ENCODE measurements around the gene C12orf50.
"Not testable (repeated sequence)": the region's sequence is repeated elsewhere in the genome, so short reads cannot be mapped to it uniquely, and the experiment has no call there.

Gene C12orf50

DNA sequence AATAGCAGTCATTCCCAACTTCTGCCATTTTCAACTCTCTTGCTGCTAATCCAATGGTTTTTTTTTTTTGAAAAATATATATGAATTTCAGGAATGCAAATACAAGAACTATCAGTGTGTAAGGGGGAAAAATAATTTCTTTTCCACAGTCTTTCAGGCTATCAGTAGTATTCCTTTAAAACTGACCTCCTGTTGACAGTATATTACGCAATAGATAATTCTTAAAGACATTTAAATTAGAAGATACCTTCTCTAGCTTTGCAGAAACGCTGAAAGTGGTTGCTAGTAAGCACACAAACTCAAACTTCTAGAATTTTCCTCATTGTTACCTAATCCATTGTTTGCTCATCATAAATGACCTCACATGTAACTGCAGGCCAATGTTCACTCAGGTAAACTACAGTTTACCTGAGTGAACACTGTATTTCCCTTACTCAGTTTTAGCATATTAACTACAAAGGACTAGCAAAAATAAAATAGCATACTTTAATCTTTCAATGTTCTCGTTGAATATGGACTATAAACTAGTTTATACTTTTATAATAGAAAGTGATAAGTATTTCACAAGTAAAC lies at the start of gene C12orf50:
C12orf50 (minus strand) TSS at position 309 of the 573 bp plus-strand sequence. CDS start 2,439 bp downstream, outside the sequence.
- Mint-ChIP-seq H3K4me3 (no peak within 1 kb of the TSS), H3K4me1 (ENCODE audit: low read depth) (peaks cover 6% of the 10 kb centered on the region), H3K27me3 (no peaks in the 10 kb centered on the region), H3K27ac (no peak within 1 kb of the TSS), H3K36me3 (ENCODE audit: low read depth) (no peaks in the 10 kb centered on the region), H3K9me3 (no peaks in the 10 kb centered on the region)
- no peak for DNase-seq

GRCh38 chr12:88067301-88067700 lies 38.1 kb upstream of the C12orf50 start:
- Mint-ChIP-seq H3K4me3 (no peak overlapping the region), H3K27ac (no peak overlapping the region), H3K36me3 (ENCODE audit: low read depth) (peaks cover 69% of the 10 kb centered on the region), H3K4me1 (ENCODE audit: low read depth) (peaks cover 14% of the 10 kb centered on the region), H3K27me3 (no peaks in the 10 kb centered on the region), H3K9me3 (no peaks in the 10 kb centered on the region)
- DNase-seq = no peak

DNA sequence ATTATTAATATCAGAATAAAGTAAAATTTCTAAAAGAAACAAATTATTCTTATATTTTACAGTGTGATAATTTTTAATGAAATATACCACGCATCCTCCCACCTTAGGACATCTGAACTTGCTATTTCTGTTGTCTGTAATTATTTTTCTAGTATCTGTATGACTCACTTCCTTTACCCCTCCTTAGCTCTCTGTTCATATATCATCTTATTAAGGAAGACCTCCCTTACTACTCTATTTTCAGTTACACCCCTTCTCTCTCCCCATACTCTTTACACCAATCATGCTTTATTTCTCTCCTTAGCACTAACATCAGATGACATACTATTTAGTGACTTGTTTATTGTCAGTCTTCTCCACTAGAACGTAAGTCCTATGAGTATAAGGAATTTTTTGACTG lies 34.2 kb upstream of the C12orf50 start:
- Mint-ChIP-seq H3K27ac (peak overlapping the region; percentile 12), H3K36me3 (ENCODE audit: low read depth) (peaks cover 71% of the 10 kb centered on the region), H3K27me3 (no peaks in the 10 kb centered on the region), H3K4me3 (no peak overlapping the region), H3K4me1 (ENCODE audit: low read depth) (peaks cover 14% of the 10 kb centered on the region), H3K9me3 (no peaks in the 10 kb centered on the region)
- no peak for DNase-seq

GRCh38 chr12:88062474-88062873 lies 33.3 kb upstream of the C12orf50 start:
- H3K36me3 Mint-ChIP-seq (ENCODE audit: low read depth) = peaks cover 76% of the 10 kb centered on the region
- no peaks in the 10 kb centered on the region for H3K9me3 Mint-ChIP-seq
- no peak overlapping the region for H3K4me3 Mint-ChIP-seq
- H3K27me3 Mint-ChIP-seq = no peaks in the 10 kb centered on the region
- DNase-seq = no peak
- H3K4me1 Mint-ChIP-seq (ENCODE audit: low read depth) = peaks cover 14% of the 10 kb centered on the region
- peak overlapping the region; percentile 7 for H3K27ac Mint-ChIP-seq

DNA sequence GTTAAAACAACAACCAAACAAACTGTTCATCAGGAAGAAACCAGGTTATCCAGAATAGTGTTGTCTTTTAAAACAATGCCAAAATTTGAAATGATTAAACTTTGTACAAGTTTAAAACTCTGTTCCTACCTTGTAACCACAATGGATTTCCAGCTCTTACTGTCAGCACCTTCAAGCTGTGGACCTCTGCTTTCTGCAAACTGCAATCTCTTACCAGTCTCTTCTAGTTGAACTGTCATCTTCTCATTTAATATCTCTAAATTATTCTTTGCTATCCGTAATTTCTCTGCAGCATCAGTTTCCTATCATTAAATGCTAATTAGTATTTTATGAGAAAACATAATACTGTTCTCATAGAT lies 29.5 kb upstream of the C12orf50 start:
- Mint-ChIP-seq H3K4me3 (no peak overlapping the region), H3K27me3 (no peaks in the 10 kb centered on the region), H3K4me1 (ENCODE audit: low read depth) (peaks cover 10% of the 10 kb centered on the region), H3K36me3 (ENCODE audit: low read depth) (peaks cover 83% of the 10 kb centered on the region), H3K9me3 (no peaks in the 10 kb centered on the region), H3K27ac (peak overlapping the region; percentile 54)
- DNase-seq = no peak

DNA sequence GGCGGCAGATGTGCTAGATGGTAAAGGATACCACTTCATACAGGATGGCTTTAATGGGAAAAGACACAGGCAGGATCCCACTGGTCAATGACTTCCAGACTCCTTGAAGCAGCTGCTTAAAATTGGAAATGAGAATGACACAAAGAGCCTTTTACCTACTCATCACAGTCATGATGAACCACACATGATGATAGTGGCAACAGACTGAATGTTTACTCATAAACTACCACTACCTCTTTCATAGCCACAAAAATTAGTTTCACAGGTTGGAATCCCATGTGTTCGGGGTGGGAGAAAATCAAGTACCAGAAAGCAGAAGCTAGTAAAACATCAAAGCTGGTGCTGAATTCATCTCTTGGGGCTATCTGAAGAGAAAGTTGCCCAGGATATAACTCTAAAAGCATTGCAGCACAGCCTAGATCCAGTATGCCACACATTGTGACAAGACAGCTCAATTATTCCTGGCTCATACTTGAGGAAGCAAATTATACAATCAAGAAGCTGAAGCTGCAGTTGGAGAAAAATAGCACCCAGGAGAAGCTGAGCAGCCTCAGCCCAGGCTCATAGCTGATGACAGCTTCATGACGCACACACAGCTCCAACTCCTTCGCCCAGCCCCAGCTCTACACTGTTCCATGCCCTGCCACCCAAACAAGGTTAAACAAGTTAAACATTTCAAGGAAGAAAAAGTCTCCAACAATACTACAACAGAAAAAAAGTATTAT lies 29.0 kb upstream of the C12orf50 start:
- H3K27ac Mint-ChIP-seq = peak overlapping the region; percentile 54
- no peak overlapping the region for H3K4me3 Mint-ChIP-seq
- H3K27me3 Mint-ChIP-seq = no peaks in the 10 kb centered on the region
- H3K4me1 Mint-ChIP-seq (ENCODE audit: low read depth) = peaks cover 6% of the 10 kb centered on the region
- no peak for DNase-seq
- peaks cover 84% of the 10 kb centered on the region for H3K36me3 Mint-ChIP-seq (ENCODE audit: low read depth)
- no peaks in the 10 kb centered on the region for H3K9me3 Mint-ChIP-seq

GRCh38 chr12:88056571-88056970 lies 27.4 kb upstream of the C12orf50 start:
- peak overlapping the region; percentile 26 for H3K27ac Mint-ChIP-seq
- H3K9me3 Mint-ChIP-seq = no peaks in the 10 kb centered on the region
- no peaks in the 10 kb centered on the region for H3K27me3 Mint-ChIP-seq
- peaks cover 82% of the 10 kb centered on the region for H3K36me3 Mint-ChIP-seq (ENCODE audit: low read depth)
- DNase-seq = no peak
- no peaks in the 10 kb centered on the region for H3K4me1 Mint-ChIP-seq (ENCODE audit: low read depth)
- H3K4me3 Mint-ChIP-seq = no peak overlapping the region

DNA sequence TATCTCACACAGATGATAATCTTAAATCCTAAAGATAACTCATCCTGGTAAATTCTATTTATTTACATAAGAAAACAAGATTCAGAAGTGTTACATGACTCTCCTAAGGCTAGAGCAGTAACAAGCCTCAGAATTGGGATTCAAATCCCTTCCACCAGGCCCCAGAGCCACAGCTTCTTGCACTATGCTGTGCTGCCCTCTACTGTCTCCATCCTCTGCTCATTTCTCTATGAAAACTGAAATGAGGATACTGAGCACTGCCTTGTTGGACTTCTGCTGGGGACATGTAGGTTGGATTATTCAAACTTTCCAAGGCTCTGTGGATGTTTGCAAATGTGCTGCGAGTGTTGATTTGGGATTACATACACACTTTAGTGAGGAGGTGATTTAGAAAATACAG lies 23.5 kb upstream of the C12orf50 start:
- Mint-ChIP-seq H3K27ac (no peak overlapping the region), H3K4me1 (ENCODE audit: low read depth) (no peaks in the 10 kb centered on the region), H3K36me3 (ENCODE audit: low read depth) (peaks cover 73% of the 10 kb centered on the region), H3K9me3 (no peaks in the 10 kb centered on the region), H3K4me3 (no peak overlapping the region), H3K27me3 (no peaks in the 10 kb centered on the region)
- no peak for DNase-seq

DNA sequence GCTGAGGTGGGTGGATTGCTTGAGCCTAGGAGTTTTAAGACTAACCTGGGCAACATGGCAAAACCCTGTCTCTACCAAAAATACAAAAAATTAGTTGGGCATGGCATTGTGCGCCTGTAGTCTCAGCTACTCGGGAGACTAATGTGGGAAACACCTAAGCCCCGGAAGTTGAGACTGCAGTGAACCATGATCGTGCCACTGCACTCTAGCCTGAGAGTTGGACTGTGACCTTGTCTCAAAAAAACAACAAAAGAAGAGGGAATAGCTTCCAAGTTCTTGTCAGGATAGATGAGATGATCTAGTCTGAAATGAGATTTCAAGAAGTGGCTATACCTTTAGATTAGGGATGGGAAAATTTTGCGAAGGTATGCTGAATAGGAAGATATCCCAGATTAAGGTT lies 14.8 kb upstream of the C12orf50 start:
- Mint-ChIP-seq H3K27ac (no peak overlapping the region), H3K9me3 (no peaks in the 10 kb centered on the region), H3K36me3 (ENCODE audit: low read depth) (peaks cover 83% of the 10 kb centered on the region), H3K4me1 (ENCODE audit: low read depth) (peaks cover 29% of the 10 kb centered on the region), H3K4me3 (no peak overlapping the region), H3K27me3 (no peaks in the 10 kb centered on the region)
- no peak for DNase-seq

- Mint-ChIP-seq H3K27ac (no peak overlapping the region), H3K9me3 (no peaks in the 10 kb centered on the region), H3K27me3 (no peaks in the 10 kb centered on the region), H3K4me1 (ENCODE audit: low read depth) (peaks cover 71% of the 10 kb centered on the region), H3K36me3 (ENCODE audit: low read depth) (peaks cover 68% of the 10 kb centered on the region), H3K4me3 (peak overlapping the region; percentile 56)
- DNase-seq = no peak
Measured at GRCh38 chr12:88037770-88038169, 8.6 kb upstream of the C12orf50 start.

- Mint-ChIP-seq H3K27ac (peak overlapping the region; percentile 98), H3K4me1 (ENCODE audit: low read depth) (peaks cover 64% of the 10 kb centered on the region), H3K9me3 (no peaks in the 10 kb centered on the region), H3K27me3 (no peaks in the 10 kb centered on the region), H3K4me3 (peak overlapping the region; percentile 97), H3K36me3 (ENCODE audit: low read depth) (peaks cover 58% of the 10 kb centered on the region)
- DNase-seq = no peak
Measured at GRCh38 chr12:88036353-88036965, 7.3 kb upstream of the C12orf50 start.

- DNase-seq = no peak
- Mint-ChIP-seq H3K27ac (peak overlapping the region; percentile 98), H3K36me3 (ENCODE audit: low read depth) (peaks cover 53% of the 10 kb centered on the region), H3K9me3 (no peaks in the 10 kb centered on the region), H3K27me3 (no peaks in the 10 kb centered on the region), H3K4me3 (peak overlapping the region; percentile 97), H3K4me1 (ENCODE audit: low read depth) (peaks cover 58% of the 10 kb centered on the region)
Measured at GRCh38 chr12:88035907-88036289, 6.7 kb upstream of the C12orf50 start.

DNA sequence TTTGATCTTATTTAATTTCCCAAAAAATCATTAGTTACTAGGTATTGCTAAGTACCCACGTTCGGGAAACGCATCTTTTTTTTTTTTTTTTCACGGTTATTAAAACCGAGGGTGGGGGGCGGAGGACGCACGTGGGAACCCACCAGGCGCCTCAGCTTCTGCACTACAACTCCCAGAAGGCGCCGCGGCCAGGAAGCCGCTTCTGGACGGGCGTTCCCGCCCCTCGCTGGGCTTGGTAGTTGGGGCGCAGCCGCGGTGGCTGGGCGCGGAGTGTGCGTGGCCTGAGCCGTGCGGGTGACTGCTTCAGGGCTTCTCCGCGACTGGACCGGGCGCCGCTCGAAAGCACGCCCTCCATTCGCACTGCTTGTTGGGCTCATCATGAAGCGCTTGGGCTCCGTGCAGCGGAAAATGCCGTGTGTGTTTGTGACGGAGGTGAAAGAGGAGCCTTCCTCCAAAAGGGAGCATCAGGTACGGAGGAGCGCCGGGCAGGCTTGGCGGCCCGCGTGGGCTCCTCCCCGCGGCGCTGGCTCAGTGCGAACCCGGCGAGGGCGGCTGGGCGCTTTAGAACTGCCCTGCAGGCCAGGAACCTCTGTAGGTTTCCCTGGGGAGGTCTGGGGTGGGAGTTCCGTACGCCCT lies 6.2 kb upstream of the C12orf50 start:
- no peaks in the 10 kb centered on the region for H3K27me3 Mint-ChIP-seq
- H3K4me1 Mint-ChIP-seq (ENCODE audit: low read depth) = peaks cover 53% of the 10 kb centered on the region
- DNase-seq = peak; percentile 92
- H3K4me3 Mint-ChIP-seq = peak overlapping the region; percentile 97
- H3K27ac Mint-ChIP-seq = peak overlapping the region; percentile 98
- peaks cover 48% of the 10 kb centered on the region for H3K36me3 Mint-ChIP-seq (ENCODE audit: low read depth)
- no peaks in the 10 kb centered on the region for H3K9me3 Mint-ChIP-seq

GRCh38 chr12:88031161-88031560 lies 2.0 kb upstream of the C12orf50 start:
- not testable (repeated sequence) for H3K4me3 Mint-ChIP-seq; DNase-seq; H3K27me3 Mint-ChIP-seq; H3K36me3 Mint-ChIP-seq (ENCODE audit: low read depth); H3K9me3 Mint-ChIP-seq; H3K27ac Mint-ChIP-seq
- peaks cover 15% of the 10 kb centered on the region for H3K4me1 Mint-ChIP-seq (ENCODE audit: low read depth)

- Mint-ChIP-seq H3K9me3 (no peaks in the 10 kb centered on the region), H3K4me3 (no peak overlapping the region), H3K36me3 (ENCODE audit: low read depth) (no peaks in the 10 kb centered on the region)
Measured at GRCh38 chr12:88026196-88026595, 3.0 kb downstream of the C12orf50 start.

More at GRCh38 chr12:88026196-88026595, 3.0 kb downstream of the C12orf50 start:
- no peak overlapping the region for H3K27ac Mint-ChIP-seq
- DNase-seq = no peak
- no peaks in the 10 kb centered on the region for H3K27me3 Mint-ChIP-seq
- H3K4me1 Mint-ChIP-seq (ENCODE audit: low read depth) = no peaks in the 10 kb centered on the region

All from activated T-cell treated with anti-CD3 and anti-CD28 coated beads, Interleukin-2, amount 50 U/mL, for 24 hours (primary cell).